ENCODE measurements around the gene ANKDD1A. TPM values are rescaled to one million over a fixed set of nuclear protein-coding genes. Genes with fewer than 3 reads are reported as not detected.

The ANKDD1A gene
- polyA plus RNA-seq, 1 experiment = 4.9 TPM

DNA sequence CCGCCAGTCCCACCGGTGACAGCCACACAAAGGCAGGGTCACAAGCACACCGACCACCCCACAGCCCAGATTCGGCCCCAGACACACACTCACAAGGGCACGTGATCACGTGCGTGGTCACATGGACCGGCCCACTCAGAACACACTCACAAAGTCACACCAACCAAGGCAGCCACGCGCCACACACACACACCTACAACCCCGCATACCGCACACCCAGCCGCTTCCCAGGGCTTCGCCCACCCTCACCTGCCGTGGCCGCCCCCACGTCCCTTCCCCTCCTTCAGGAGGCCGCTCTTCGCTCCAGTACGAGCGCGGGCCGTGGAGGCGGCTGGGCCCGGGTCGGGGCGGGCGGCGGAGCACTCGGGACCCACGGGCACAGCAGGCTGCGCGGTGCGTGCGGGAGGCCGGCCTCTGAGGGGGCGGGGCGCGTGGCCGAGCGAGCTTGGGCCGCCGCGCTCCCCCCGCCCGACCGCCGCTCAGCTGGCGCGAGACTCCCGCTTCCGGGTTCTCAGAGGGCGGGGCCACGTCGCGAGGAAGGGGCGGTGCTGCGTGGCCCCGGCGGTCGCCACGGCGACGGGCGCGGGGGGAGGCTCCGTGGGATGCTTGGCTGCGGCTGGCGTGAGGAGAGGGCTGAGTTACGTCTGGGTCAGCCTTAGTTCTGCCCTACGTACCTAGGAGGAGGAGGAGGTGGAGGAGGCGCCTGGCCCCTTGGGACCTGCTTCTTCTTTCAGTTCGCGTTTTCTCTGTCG lies 77.9 kb downstream of the ANKDD1A start, which contains the start of gene SPG21:
Gene SPG21, minus strand, starts transcription at position 499 of the 752 bp plus-strand sequence. CDS start 6,345 bp downstream, outside the sequence.
- DNase-seq (ENCODE audit: low read depth) = peak; percentile 46
- Histone ChIP-seq H3K27me3 (ENCODE audit: control insufficient read depth, insufficient read depth, low read length) (no peaks in the 10 kb centered on the region), H3K4me3 (ENCODE audit: low read depth, low read length) (peak within 1 kb of the TSS; percentile 100), H3K36me3 (ENCODE audit: control insufficient read depth, insufficient read depth, low read length) (no peaks in the 10 kb centered on the region)
- CTCF ChIA-PET = interaction anchor here (0.6 kb wide), 2 partner anchors 169 to 632 kb away, joined by 3 read pairs; partner anchors contain the start of gene SLC24A1
- TF ChIP-seq, protein P1, sequence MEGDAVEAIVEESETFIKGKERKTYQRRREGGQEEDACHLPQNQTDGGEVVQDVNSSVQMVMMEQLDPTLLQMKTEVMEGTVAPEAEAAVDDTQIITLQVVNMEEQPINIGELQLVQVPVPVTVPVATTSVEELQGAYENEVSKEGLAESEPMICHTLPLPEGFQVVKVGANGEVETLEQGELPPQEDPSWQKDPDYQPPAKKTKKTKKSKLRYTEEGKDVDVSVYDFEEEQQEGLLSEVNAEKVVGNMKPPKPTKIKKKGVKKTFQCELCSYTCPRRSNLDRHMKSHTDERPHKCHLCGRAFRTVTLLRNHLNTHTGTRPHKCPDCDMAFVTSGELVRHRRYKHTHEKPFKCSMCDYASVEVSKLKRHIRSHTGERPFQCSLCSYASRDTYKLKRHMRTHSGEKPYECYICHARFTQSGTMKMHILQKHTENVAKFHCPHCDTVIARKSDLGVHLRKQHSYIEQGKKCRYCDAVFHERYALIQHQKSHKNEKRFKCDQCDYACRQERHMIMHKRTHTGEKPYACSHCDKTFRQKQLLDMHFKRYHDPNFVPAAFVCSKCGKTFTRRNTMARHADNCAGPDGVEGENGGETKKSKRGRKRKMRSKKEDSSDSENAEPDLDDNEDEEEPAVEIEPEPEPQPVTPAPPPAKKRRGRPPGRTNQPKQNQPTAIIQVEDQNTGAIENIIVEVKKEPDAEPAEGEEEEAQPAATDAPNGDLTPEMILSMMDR (IDR thresholded peaks at IDR 0.05; ENCODE audit: insufficient read depth, low read depth, low read length) = no peak
- POLR2A ChIA-PET = no interaction called here

DNA sequence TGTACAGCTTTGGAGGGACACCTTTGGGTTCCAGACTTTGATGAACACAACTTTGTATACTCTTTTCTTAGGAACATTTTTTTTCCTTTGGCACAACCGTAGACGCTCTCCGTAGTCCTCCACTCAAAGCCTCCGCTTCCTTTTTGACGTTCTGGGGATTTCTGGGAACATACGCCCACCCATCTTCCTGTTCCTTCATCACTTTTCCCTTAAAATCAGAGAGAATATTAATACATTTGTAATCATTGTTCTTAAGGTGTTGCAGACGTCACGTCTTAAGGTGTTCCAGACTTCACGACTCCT lies 78.4 kb downstream of the ANKDD1A start:
- no peak for DNase-seq (ENCODE audit: low read depth)
- TF ChIP-seq, protein P1 (IDR thresholded peaks at IDR 0.05; ENCODE audit: insufficient read depth, low read depth, low read length) = no peak
- POLR2A ChIA-PET = no interaction called here

DNA sequence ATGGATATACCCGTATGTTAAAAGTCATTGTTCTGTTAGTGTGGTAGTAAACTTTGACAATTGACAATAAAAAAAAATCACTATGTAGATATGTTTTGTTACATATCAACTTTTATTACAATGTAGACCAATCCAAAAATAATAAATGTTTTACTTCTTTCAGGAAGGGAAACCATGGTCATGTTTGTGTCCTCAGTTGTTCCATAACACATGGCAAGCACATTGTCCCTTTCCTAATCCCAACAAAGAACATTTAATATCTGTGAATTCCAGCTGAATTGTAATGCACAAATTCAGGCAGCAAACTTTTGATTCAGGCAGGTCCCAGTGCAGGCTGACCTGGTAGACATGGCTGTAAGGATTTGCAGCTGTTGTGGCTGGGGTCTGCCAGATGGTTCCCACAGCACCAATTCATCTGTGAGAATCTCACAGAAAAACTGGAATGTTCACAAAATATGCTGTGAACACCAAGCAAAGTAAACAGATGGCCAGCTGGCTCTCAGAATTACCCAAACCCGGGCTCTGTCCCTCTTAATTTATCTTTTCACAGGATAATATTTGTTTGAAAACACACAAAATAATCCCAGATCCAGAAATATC lies 79.9 kb downstream of the ANKDD1A start:
- H3K4me3 ChIP-seq (ENCODE audit: low read depth, low read length) = no peak overlapping the region
- TF ChIP-seq, protein P1 (IDR thresholded peaks at IDR 0.05; ENCODE audit: insufficient read depth, low read depth, low read length) = no peak
- CTCF ChIA-PET = interaction anchor here (0.9 to 1.5 kb wide), 4 partner anchors 10 to 260 kb away, joined by 3 to 5 read pairs (median 3); no protein-coding TSS in a partner anchor
- POLR2A ChIA-PET = no interaction called here
- H3K36me3 ChIP-seq (ENCODE audit: control insufficient read depth, insufficient read depth, low read length) = no peaks in the 10 kb centered on the region
- DNase-seq (ENCODE audit: low read depth) = no peak
- no peaks in the 10 kb centered on the region for H3K27me3 ChIP-seq (ENCODE audit: control insufficient read depth, insufficient read depth, low read length)

More for the DNA sequence above, 78.4 kb downstream of the ANKDD1A start:
- Histone ChIP-seq H3K27me3 (ENCODE audit: control insufficient read depth, insufficient read depth, low read length) (no peaks in the 10 kb centered on the region), H3K36me3 (ENCODE audit: control insufficient read depth, insufficient read depth, low read length) (no peaks in the 10 kb centered on the region), H3K4me3 (ENCODE audit: low read depth, low read length) (peak overlapping the region; percentile 100)
- CTCF ChIA-PET = no interaction called here

DNA sequence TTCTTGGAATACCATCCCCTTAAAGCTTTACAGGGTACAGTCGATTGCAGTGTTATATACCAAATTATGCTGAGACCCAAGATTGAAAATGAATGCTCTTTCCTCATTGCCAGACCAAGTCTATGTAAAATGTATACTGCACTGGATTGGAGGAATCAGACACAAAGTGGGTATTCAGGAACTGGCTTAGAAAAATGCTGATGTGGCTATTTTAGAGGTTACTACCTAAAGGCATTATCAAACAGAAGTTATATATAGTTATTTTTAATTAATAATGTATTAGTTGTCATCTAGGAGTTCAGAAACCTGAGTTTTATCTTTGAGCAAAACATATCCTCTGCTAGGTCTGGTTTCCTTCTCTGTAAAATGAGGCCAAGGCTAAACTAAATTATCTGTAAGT lies 81.6 kb downstream of the ANKDD1A start:
- CTCF ChIA-PET = interaction anchor here (1.5 kb wide), 1 partner anchor 9 kb away, joined by 3 read pairs; no protein-coding TSS in a partner anchor
- POLR2A ChIA-PET = no interaction called here
- H3K4me3 ChIP-seq (ENCODE audit: low read depth, low read length) = no peak overlapping the region
- TF ChIP-seq, protein P1 (IDR thresholded peaks at IDR 0.05; ENCODE audit: insufficient read depth, low read depth, low read length) = no peak
- no peaks in the 10 kb centered on the region for H3K36me3 ChIP-seq (ENCODE audit: control insufficient read depth, insufficient read depth, low read length)
- DNase-seq (ENCODE audit: low read depth) = no peak
- no peaks in the 10 kb centered on the region for H3K27me3 ChIP-seq (ENCODE audit: control insufficient read depth, insufficient read depth, low read length)

DNA sequence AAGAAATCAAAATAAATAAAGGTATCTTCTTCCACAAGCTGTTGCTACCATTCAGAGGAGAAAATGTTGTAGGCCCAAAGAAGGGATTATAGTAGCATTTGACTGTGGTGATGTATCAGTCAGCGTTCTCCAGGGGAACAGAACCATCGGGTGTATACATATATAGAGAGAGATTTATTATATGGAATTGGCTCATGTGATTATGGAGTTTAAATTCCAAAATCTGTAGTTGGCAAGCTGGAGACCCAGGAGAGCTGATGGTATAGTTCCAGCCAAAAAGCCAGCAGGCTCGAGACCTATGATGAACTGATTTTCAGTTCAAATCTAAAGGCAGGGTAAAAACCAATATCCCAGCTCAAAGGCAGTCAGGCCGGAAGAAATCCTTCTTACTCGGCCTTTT lies 85.4 kb downstream of the ANKDD1A start:
- TF ChIP-seq, protein P1 (IDR thresholded peaks at IDR 0.05; ENCODE audit: insufficient read depth, low read depth, low read length) = no peak
- Histone ChIP-seq H3K27me3 (ENCODE audit: control insufficient read depth, insufficient read depth, low read length) (no peaks in the 10 kb centered on the region), H3K4me3 (ENCODE audit: low read depth, low read length) (no peak overlapping the region), H3K36me3 (ENCODE audit: control insufficient read depth, insufficient read depth, low read length) (no peaks in the 10 kb centered on the region)
- POLR2A ChIA-PET = no interaction called here
- no peak for DNase-seq (ENCODE audit: low read depth)
- CTCF ChIA-PET = interaction anchor here (1.2 to 1.7 kb wide), 2 partner anchors 12 to 15 kb away, joined by 4 read pairs; no protein-coding TSS in a partner anchor

All from BJ (cell line).